GM23338 (cell line): Measurements from ENCODE around the gene SALL2. TPM values are rescaled to one million over a fixed set of nuclear protein-coding genes. Genes with fewer than 3 reads are reported as not detected.

Experiments used
- ATAC-seq: fragments of 200-7000 bp; cut with Tn5 transposase; 3 replicates; pipeline ENCODE4 v1.9.1; 2020
- DNase-seq: peaks from one replicate; pipeline ENCODE4 v3.0.0-alpha.2; 2015; ENCODE audit warnings: low spot score
- H2AFZ ChIP-seq: fragments of 200-600 bp; sonication (generic); 2 replicates; pipeline ENCODE4 v1.8.0; 2016; ENCODE audit warnings: antibody characterized with exemption, mild to moderate bottlenecking, moderate library complexity
- H3F3A ChIP-seq: fragments of 200-600 bp; sonication (generic); replicated peaks from 2 replicates; pipeline ENCODE4 v1.8.0; 2017; ENCODE audit warnings: antibody characterized with exemption, mixed run types, low read depth
- H3K27ac ChIP-seq: fragments of 200-600 bp; sonication (generic); 2 replicates; pipeline ENCODE4 v1.6.1; 2016; ENCODE audit warnings: low read depth
- H3K27me3 ChIP-seq: fragments of 200-600 bp; sonication (generic); 2 replicates; pipeline ENCODE4 v1.8.0; 2016; ENCODE audit warnings: mild to moderate bottlenecking, mixed run types, moderate library complexity; ENCODE audit not compliant: insufficient read depth
- H3K36me3 ChIP-seq: fragments of 200-600 bp; sonication (generic); 2 replicates; pipeline ENCODE4 v1.8.0; 2016; ENCODE audit warnings: mild to moderate bottlenecking; ENCODE audit not compliant: insufficient read depth
- H3K4me1 ChIP-seq: fragments of 200-600 bp; sonication (generic); 2 replicates; pipeline ENCODE4 v1.8.0; 2016; ENCODE audit warnings: mild to moderate bottlenecking, moderate library complexity; ENCODE audit not compliant: insufficient read depth
- H3K4me2 ChIP-seq: fragments of 200-600 bp; sonication (generic); 2 replicates; pipeline ENCODE4 v1.7.1; 2017; ENCODE audit warnings: mixed run types
- H3K4me3 ChIP-seq: fragments of 200-600 bp; sonication (generic); 2 replicates; pipeline ENCODE4 v1.6.1; 2016; ENCODE audit warnings: mixed run types
- H3K79me2 ChIP-seq: fragments of 200-600 bp; sonication (generic); replicated peaks from 2 replicates; pipeline ENCODE4 v1.8.0; 2017; ENCODE audit warnings: mild to moderate bottlenecking; ENCODE audit not compliant: insufficient read depth
- H3K9me2 ChIP-seq: fragments of 200-600 bp; sonication (generic); 2 replicates; pipeline ENCODE4 v1.8.0; 2017; ENCODE audit not compliant: insufficient read depth
- H4K20me1 ChIP-seq: fragments of 200-600 bp; sonication (generic); replicated peaks from 2 replicates; pipeline ENCODE4 v1.8.0; 2017; ENCODE audit warnings: mild to moderate bottlenecking; ENCODE audit not compliant: insufficient read depth
- H3K27ac Mint-ChIP-seq: 2 replicates; pipeline ENCODE4 v1.8.0; 2020; ENCODE audit warnings: inconsistent platforms, mild to moderate bottlenecking, moderate library complexity, mixed read lengths
- H3K27me3 Mint-ChIP-seq: 3 replicates; pipeline ENCODE4 v1.8.0; 2022; ENCODE audit warnings: low read depth, mild to moderate bottlenecking, moderate library complexity, mixed read lengths, inconsistent platforms; ENCODE audit not compliant: insufficient read depth, poor library complexity
- H3K36me3 Mint-ChIP-seq: 3 replicates; pipeline ENCODE4 v1.8.0; 2021; ENCODE audit warnings: low read depth, mild to moderate bottlenecking, inconsistent platforms, moderate library complexity, mixed read lengths
- H3K4me1 Mint-ChIP-seq: 3 replicates; pipeline ENCODE4 v1.8.0; 2020; ENCODE audit warnings: mild to moderate bottlenecking, inconsistent platforms, mixed read lengths
- H3K4me3 Mint-ChIP-seq: 3 replicates; pipeline ENCODE4 v1.8.0; 2021; ENCODE audit warnings: moderate library complexity, mild to moderate bottlenecking, inconsistent platforms, mixed read lengths
- H3K9me3 Mint-ChIP-seq: 3 replicates; pipeline ENCODE4 v1.8.0; 2020; ENCODE audit warnings: moderate library complexity, mild to moderate bottlenecking, inconsistent platforms, mixed read lengths
- EZH2phosphoT487 ChIP-seq: fragments of 200-600 bp; sonication (generic); IDR thresholded peaks from one replicate; pipeline ENCODE4 v1.8.1; 2018; ENCODE audit warnings: antibody characterized with exemption; ENCODE audit not compliant: unreplicated experiment
- POLR2AphosphoS5 ChIP-seq: IDR thresholded peaks from 2 replicates; pipeline ENCODE4 v1.6.1; 2016; ENCODE audit warnings: antibody characterized with exemption, low read depth
- ZNF331 ChIP-seq: fragments of 250-450 bp; sonication (Bioruptor Pico); IDR thresholded peaks from 2 replicates; pipeline ENCODE4 v1.5.0; 2020; ENCODE audit warnings: low read depth, mild to moderate bottlenecking, moderate library complexity
- polyA plus RNA-seq: library from polyadenylated mRNA; unstranded; fragments of >200 nt; fragmentation: Nextera tagmentation; extraction: Ambion mirVana; gene quantifications from 2 replicates; pipeline ENCODE4 v1.2.1, GENCODE V29; 2016
- total RNA-seq: library from RNA; depleted of rRNA; stranded (reverse); fragments of >200 nt; shearing (Covaris generic); gene quantifications from 2 replicates; pipeline ENCODE4 v1.2.3, GENCODE V29; 2014
- TF ChIP-seq, protein P1 (sequence below): fragments of 250-450 bp; sonication (Bioruptor Pico); IDR thresholded peaks from 2 replicates; pipeline ENCODE4 v1.5.0; 2020; ENCODE audit warnings: mild to moderate bottlenecking, moderate library complexity
- TF ChIP-seq, protein P2 (sequence below): IDR thresholded peaks from 2 replicates; pipeline ENCODE4 v1.6.1; 2016; ENCODE audit warnings: antibody characterized with exemption
- TF ChIP-seq, protein P3 (sequence below), 2 experiments: fragments of 200-600 bp in 1 of 2; sonication (generic) in 1 of 2; conservative IDR thresholded peaks; 2 replicates each; pipeline versions ENCODE4 v1.5.1 to v1.6.1; 2016 to 2017; ENCODE audit warnings: antibody characterized with exemption in 2 of 2, low read depth in 2 of 2, mild to moderate bottlenecking in 2 of 2, moderate library complexity in 1 of 2

The SALL2 gene
- total and polyA plus RNA-seq, 2 experiments from 2014 or later = 121 to 281 TPM

- TF ChIP-seq, protein P1, sequence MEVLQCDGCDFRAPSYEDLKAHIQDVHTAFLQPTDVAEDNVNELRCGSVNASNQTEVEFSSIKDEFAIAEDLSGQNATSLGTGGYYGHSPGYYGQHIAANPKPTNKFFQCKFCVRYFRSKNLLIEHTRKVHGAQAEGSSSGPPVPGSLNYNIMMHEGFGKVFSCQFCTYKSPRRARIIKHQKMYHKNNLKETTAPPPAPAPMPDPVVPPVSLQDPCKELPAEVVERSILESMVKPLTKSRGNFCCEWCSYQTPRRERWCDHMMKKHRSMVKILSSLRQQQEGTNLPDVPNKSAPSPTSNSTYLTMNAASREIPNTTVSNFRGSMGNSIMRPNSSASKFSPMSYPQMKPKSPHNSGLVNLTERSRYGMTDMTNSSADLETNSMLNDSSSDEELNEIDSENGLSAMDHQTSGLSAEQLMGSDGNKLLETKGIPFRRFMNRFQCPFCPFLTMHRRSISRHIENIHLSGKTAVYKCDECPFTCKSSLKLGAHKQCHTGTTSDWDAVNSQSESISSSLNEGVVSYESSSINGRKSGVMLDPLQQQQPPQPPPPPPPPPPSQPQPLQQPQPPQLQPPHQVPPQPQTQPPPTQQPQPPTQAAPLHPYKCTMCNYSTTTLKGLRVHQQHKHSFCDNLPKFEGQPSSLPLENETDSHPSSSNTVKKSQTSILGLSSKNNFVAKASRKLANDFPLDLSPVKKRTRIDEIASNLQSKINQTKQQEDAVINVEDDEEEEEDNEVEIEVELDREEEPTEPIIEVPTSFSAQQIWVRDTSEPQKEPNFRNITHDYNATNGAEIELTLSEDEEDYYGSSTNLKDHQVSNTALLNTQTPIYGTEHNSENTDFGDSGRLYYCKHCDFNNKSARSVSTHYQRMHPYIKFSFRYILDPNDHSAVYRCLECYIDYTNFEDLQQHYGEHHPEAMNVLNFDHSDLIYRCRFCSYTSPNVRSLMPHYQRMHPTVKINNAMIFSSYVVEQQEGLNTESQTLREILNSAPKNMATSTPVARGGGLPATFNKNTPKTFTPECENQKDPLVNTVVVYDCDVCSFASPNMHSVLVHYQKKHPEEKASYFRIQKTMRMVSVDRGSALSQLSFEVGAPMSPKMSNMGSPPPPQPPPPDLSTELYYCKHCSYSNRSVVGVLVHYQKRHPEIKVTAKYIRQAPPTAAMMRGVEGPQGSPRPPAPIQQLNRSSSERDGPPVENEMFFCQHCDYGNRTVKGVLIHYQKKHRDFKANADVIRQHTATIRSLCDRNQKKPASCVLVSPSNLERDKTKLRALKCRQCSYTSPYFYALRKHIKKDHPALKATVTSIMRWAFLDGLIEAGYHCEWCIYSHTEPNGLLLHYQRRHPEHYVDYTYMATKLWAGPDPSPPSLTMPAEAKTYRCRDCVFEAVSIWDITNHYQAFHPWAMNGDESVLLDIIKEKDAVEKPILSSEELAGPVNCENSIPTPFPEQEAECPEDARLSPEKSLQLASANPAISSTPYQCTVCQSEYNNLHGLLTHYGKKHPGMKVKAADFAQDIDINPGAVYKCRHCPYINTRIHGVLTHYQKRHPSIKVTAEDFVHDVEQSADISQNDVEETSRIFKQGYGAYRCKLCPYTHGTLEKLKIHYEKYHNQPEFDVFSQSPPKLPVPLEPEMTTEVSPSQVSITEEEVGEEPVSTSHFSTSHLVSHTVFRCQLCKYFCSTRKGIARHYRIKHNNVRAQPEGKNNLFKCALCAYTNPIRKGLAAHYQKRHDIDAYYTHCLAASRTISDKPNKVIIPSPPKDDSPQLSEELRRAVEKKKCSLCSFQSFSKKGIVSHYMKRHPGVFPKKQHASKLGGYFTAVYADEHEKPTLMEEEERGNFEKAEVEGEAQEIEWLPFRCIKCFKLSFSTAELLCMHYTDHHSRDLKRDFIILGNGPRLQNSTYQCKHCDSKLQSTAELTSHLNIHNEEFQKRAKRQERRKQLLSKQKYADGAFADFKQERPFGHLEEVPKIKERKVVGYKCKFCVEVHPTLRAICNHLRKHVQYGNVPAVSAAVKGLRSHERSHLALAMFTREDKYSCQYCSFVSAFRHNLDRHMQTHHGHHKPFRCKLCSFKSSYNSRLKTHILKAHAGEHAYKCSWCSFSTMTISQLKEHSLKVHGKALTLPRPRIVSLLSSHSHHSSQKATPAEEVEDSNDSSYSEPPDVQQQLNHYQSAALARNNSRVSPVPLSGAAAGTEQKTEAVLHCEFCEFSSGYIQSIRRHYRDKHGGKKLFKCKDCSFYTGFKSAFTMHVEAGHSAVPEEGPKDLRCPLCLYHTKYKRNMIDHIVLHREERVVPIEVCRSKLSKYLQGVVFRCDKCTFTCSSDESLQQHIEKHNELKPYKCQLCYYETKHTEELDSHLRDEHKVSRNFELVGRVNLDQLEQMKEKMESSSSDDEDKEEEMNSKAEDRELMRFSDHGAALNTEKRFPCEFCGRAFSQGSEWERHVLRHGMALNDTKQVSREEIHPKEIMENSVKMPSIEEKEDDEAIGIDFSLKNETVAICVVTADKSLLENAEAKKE (CRISPR knock-in tag) = no peak
- TF ChIP-seq ZNF331 (CRISPR knock-in tag) = no peak
- no peak for TF ChIP-seq POLR2AphosphoS5
- TF ChIP-seq, protein P2, sequence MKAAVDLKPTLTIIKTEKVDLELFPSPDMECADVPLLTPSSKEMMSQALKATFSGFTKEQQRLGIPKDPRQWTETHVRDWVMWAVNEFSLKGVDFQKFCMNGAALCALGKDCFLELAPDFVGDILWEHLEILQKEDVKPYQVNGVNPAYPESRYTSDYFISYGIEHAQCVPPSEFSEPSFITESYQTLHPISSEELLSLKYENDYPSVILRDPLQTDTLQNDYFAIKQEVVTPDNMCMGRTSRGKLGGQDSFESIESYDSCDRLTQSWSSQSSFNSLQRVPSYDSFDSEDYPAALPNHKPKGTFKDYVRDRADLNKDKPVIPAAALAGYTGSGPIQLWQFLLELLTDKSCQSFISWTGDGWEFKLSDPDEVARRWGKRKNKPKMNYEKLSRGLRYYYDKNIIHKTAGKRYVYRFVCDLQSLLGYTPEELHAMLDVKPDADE = no peak
Measured at GRCh38 chr14:21572604-21573003, 46.5 kb upstream of the SALL2 start (continued).

DNA sequence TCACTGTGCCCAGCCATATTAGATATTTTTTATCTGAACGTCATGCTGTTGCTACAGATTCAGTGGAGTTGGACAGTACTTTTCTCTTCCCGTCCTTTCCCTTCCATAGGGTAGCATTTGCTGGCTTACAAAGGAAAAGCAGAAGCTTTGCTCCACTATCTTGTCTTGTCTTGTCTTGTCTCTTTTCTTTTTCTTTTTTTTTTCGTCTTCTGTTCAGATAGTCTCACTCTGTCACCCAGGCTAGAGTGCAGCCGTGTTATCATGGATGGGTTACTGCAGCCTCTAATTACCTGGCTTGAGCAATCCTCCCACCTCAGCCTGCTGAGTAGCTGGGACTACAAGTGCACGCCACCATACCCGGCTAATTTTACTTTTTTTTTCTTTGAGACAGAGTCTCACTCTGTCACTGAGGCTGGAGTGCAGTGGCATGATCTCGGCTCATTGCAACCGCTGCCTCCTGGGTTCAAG is 32.6 kb upstream of the SALL2 start:
- H3K79me2 ChIP-seq = no peaks in the 10 kb centered on the region
- no peak overlapping the region for H3K4me3 Mint-ChIP-seq
- H3K27ac Mint-ChIP-seq = peak overlapping the region; percentile 90
- H3K4me1 Mint-ChIP-seq = peaks cover 25% of the 10 kb centered on the region
- no peaks in the 10 kb centered on the region for H3K36me3 ChIP-seq
- no peak overlapping the region for H3K4me3 ChIP-seq
- H2AFZ ChIP-seq = no peak overlapping the region; the same call in none of the 2 replicates
- H3K36me3 Mint-ChIP-seq = no peaks in the 10 kb centered on the region
- no peaks in the 10 kb centered on the region for H3K27me3 ChIP-seq
- ATAC-seq = no peak
- DNase-seq = peak; percentile 20
- H3K9me2 ChIP-seq = no peaks in the 10 kb centered on the region
- H3K9me3 Mint-ChIP-seq = peaks cover 2% of the 10 kb centered on the region; the same call in 1 of the 3 replicates
- H4K20me1 ChIP-seq = no peaks in the 10 kb centered on the region
- peaks cover 9% of the 10 kb centered on the region; the same call in 1 of the 2 replicates for H3K4me1 ChIP-seq
- no peak overlapping the region for H3K4me2 ChIP-seq
- H3F3A ChIP-seq = peaks cover 3% of the 10 kb centered on the region; the same call in 1 of the 2 replicates
- H3K27me3 Mint-ChIP-seq = peaks cover 16% of the 10 kb centered on the region
- H3K27ac ChIP-seq = peak overlapping the region; percentile 90; the same call in 1 of the 2 replicates
- TF ChIP-seq, protein P1 (CRISPR knock-in tag) = no peak
- TF ChIP-seq EZH2phosphoT487 = no peak
- TF ChIP-seq, protein P3, sequence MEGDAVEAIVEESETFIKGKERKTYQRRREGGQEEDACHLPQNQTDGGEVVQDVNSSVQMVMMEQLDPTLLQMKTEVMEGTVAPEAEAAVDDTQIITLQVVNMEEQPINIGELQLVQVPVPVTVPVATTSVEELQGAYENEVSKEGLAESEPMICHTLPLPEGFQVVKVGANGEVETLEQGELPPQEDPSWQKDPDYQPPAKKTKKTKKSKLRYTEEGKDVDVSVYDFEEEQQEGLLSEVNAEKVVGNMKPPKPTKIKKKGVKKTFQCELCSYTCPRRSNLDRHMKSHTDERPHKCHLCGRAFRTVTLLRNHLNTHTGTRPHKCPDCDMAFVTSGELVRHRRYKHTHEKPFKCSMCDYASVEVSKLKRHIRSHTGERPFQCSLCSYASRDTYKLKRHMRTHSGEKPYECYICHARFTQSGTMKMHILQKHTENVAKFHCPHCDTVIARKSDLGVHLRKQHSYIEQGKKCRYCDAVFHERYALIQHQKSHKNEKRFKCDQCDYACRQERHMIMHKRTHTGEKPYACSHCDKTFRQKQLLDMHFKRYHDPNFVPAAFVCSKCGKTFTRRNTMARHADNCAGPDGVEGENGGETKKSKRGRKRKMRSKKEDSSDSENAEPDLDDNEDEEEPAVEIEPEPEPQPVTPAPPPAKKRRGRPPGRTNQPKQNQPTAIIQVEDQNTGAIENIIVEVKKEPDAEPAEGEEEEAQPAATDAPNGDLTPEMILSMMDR (conservative IDR thresholded peaks at IDR 0.05; ENCODE audit: low read depth in 2 of 2) = no peak
